Stimulated activated CD4-positive, alpha-beta T cell treated with anti-CD3 and anti-CD28 coated beads, Interleukin-2, amount 100 ng/mL, for 48 hours (primary cell): ENCODE measurements around the gene XPNPEP3.

Source experiments
- DNase-seq, 2 donors: peaks; one replicate each; pipeline ENCODE4 v3.0.0-alpha.2; 2020

The XPNPEP3 gene

GRCh38 chr22:40951795-40952605 is 95.1 kb downstream of the XPNPEP3 start:
- peak; percentile 2 to 22 for DNase-seq

- no peak for DNase-seq
These were observed 96.5 kb downstream of the XPNPEP3 start for GRCh38 chr22:40953471-40953870.

GRCh38 chr22:40954113-40954512 is 97.2 kb downstream of the XPNPEP3 start:
- no peak for DNase-seq

- DNase-seq, result no peak
These were observed 98.6 kb downstream of the XPNPEP3 start for GRCh38 chr22:40955571-40955970.

- no peak for DNase-seq
These were observed 100.7 kb downstream of the XPNPEP3 start for GRCh38 chr22:40957601-40958000.

GRCh38 chr22:40958299-40958698 is 101.4 kb downstream of the XPNPEP3 start:
- no peak for DNase-seq

- no peak for DNase-seq
These were observed 103.2 kb downstream of the XPNPEP3 start for GRCh38 chr22:40960145-40960544.

GRCh38 chr22:40965936-40966725 is 109.2 kb downstream of the XPNPEP3 start:
- DNase-seq, result no peak

- no peak for DNase-seq
These were observed 109.8 kb downstream of the XPNPEP3 start for GRCh38 chr22:40966726-40967085.

- DNase-seq, result no peak
These were observed 110.3 kb downstream of the XPNPEP3 start for GRCh38 chr22:40967111-40967760.

- no peak for DNase-seq
These were observed 115.6 kb downstream of the XPNPEP3 start for GRCh38 chr22:40972587-40972986.

GRCh38 chr22:40973144-40973543 is 116.2 kb downstream of the XPNPEP3 start:
- DNase-seq, result no peak

GRCh38 chr22:40975366-40975765 is 118.4 kb downstream of the XPNPEP3 start:
- no peak for DNase-seq

GRCh38 chr22:40976866-40977700 is 120.1 kb downstream of the XPNPEP3 start:
- no peak for DNase-seq

- DNase-seq, result no peak
These were observed 122.2 kb downstream of the XPNPEP3 start for GRCh38 chr22:40979198-40979597.

GRCh38 chr22:40979871-40980270 is 122.9 kb downstream of the XPNPEP3 start:
- DNase-seq, result no peak
